Activated naive CD4-positive, alpha-beta T cell treated with anti-CD3 and anti-CD28 coated beads for 36 hours (primary cell): ENCODE results near the gene MORF4L1. TPM values are rescaled to one million over a fixed set of nuclear protein-coding genes. Genes with fewer than 3 reads are reported as not detected.

ENCODE experiments used
- CTCF ChIA-PET: fragments of 350-600 bp; sonication (Branson Sonifier 250); formaldehyde crosslinking; loops from one replicate; lab custom pipeline; 2021; ENCODE audit warnings: antibody characterized with exemption; lab: Charles Lee
- DNase-seq: peaks from one replicate; pipeline ENCODE4 v3.0.0-alpha.2; 2020
- H3K27ac Mint-ChIP-seq: one replicate; pipeline ENCODE4 v1.8.0; 2021; ENCODE audit warnings: mild to moderate bottlenecking, mixed read lengths
- H3K27me3 Mint-ChIP-seq: one replicate; pipeline ENCODE4 v1.8.0; 2021; ENCODE audit warnings: low read depth, mixed read lengths
- H3K36me3 Mint-ChIP-seq: one replicate; pipeline ENCODE4 v1.8.0; 2021; ENCODE audit warnings: low read depth, mixed read lengths
- H3K4me1 Mint-ChIP-seq: one replicate; pipeline ENCODE4 v1.8.0; 2021; ENCODE audit warnings: low read depth, mixed read lengths
- H3K4me3 Mint-ChIP-seq: one replicate; pipeline ENCODE4 v1.8.0; 2021; ENCODE audit warnings: mild to moderate bottlenecking, moderate library complexity, mixed read lengths
- H3K9me3 Mint-ChIP-seq: one replicate; pipeline ENCODE4 v1.8.0; 2021; ENCODE audit warnings: mixed read lengths
- intact Hi-C: fragments of 100-400 bp; cut with micrococcal nuclease; formaldehyde crosslinking; loops from one replicate; pipeline ENCODE4 v1.15.1; 2023
- total RNA-seq, 2 experiments: library from RNA; stranded (reverse); gene quantifications; one replicate each; pipeline ENCODE4 v1.2.3, GENCODE V29; 2021

MORF4L1 gene
- total RNA-seq, 2 experiments from 2014 or later: 299 to 338 TPM

DNA sequence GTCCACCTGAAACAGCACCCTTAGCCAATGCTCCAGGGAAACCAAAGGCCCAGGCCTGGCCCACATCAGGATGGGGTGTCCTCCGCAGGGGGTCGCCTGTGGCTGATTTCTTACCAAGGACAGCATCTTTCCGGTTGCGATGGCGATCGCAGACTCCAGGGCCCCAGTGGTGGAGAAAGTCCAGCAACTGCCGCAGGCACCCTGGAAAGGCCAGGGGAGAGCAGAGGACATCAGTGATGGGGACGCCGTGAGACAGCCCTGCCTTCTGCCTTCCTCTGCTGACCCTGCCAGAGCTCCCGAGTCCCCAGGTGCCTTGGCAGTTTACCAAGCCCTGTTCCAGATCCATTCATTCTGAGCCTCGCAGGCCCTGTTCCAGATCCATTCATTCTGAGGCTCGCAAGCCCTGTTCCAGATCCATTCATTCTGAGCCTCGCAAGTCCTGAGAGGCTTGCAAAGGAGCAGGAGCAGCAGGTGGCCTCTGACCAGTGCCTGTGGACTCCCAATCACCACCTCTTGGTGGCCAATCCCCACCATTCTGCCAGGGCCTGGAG lies 59.6 kb downstream of the MORF4L1 start:
- intact Hi-C loops: no loop called here
- Mint-ChIP-seq H3K4me3 (no peak overlapping the region), H3K27me3 (no peaks in the 10 kb centered on the region), H3K36me3 (no peaks in the 10 kb centered on the region), H3K9me3 (no peaks in the 10 kb centered on the region), H3K4me1 (peaks cover 5% of the 10 kb centered on the region), H3K27ac (no peak overlapping the region)
- CTCF ChIA-PET: no interaction called here
- DNase-seq: no peak

DNA sequence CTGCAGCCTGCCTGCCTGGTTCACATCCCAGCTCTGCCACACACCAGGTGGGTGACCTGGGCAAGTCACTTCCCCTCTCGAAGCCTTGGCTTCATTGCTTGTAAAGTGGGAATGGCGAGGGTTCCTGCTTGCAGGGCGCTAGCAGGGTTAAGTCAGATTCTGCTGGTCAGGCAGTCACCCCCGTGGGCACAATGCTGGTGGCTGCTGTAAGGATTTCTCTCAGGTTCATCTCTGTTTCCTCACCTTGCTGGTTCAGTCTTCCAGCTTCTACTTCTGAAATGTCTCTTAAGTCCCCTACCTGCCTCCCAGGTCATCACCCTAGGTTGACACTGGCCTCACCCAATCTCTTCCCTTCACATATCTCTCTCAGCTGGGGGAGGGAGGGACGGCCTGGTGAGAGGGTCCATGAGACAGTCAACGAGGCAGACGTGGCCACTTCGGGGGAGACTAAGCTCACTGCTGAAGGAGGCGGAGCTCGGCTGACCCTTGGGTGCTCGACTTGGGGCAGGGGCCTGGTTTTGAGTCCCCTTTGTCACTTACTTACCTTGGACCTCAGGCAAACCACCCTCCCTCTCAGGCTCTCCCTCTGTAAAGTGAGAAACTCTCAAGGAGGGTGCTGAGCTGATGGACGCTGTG lies 60.6 kb downstream of the MORF4L1 start:
- H3K4me1 Mint-ChIP-seq: peaks cover 9% of the 10 kb centered on the region
- CTCF ChIA-PET: interaction anchor here (0.6 kb wide), 1 partner anchor 61 kb away, joined by 3 read pairs; no protein-coding TSS in a partner anchor
- no peak overlapping the region for H3K27ac Mint-ChIP-seq
- intact Hi-C loops: no loop called here
- H3K36me3 Mint-ChIP-seq: no peaks in the 10 kb centered on the region
- no peaks in the 10 kb centered on the region for H3K27me3 Mint-ChIP-seq
- H3K4me3 Mint-ChIP-seq: no peak overlapping the region
- no peak for DNase-seq
- H3K9me3 Mint-ChIP-seq: no peaks in the 10 kb centered on the region

DNA sequence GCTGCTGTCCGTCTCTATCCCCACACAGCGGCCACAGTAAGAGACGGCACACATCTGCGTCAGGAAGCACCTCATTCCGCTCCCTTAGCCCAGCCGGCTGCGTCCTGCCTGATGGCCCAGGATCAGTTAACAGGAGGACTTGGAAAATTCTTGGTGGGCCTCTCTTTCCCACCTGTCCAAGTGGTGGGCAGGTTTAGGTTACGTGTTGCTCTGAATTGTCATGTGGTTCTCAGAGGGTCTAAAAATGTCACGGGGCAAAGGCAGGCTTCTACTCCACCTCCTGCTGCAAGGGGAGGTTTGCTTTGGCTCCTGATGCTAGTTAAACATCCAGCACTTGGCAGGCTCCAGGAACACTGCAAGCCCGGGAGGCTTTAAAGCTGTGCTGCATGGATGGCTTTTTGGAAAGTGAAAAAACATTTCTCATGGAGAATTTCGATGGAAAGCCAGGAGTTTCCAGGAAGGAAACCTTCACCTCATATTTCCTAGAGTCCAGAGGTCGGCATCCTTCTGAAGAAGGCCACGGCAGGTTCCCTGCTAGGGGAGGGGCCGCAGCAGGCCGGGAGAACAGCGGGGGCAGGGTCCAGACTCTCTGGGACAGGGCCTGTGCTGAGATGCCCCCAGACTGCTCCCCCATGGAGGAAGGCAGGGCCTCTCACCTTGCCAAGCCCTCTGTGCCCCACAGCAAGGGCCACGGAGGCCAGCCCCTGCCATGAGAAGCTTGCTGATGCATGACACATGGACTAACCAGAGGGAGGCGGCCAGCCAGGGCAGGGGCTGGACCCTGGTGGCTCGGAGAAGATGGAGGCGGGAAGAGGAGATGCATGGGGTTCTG lies 61.3 kb downstream of the MORF4L1 start:
- CTCF ChIA-PET: no interaction called here
- intact Hi-C loops: no loop called here
- no peak overlapping the region for H3K4me3 Mint-ChIP-seq
- DNase-seq: no peak
- H3K9me3 Mint-ChIP-seq: no peaks in the 10 kb centered on the region
- no peaks in the 10 kb centered on the region for H3K27me3 Mint-ChIP-seq
- no peaks in the 10 kb centered on the region for H3K36me3 Mint-ChIP-seq
- peaks cover 16% of the 10 kb centered on the region for H3K4me1 Mint-ChIP-seq
- no peak overlapping the region for H3K27ac Mint-ChIP-seq

DNA sequence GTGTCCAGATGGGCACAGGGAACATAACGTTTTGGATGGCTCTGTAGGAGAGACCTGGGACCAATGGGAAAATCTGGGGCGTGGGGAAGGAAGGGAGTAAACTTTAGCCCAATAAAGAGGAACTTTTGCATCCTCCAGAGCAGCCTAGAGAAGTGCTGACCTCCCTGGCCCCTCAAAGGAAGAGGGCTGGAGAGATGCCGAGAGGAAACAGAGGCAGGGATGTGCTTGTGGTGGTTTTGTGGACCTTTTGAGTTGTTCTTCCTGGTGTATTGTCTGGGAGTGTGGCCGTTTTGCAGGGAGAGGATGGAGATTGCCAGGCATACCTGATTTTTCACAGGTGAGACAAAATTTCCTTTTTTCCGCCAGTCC lies 61.9 kb downstream of the MORF4L1 start:
- H3K36me3 Mint-ChIP-seq: no peaks in the 10 kb centered on the region
- H3K4me3 Mint-ChIP-seq: no peak overlapping the region
- H3K4me1 Mint-ChIP-seq: peaks cover 20% of the 10 kb centered on the region
- CTCF ChIA-PET: no interaction called here
- no peak for DNase-seq
- no peak overlapping the region for H3K27ac Mint-ChIP-seq
- no peaks in the 10 kb centered on the region for H3K9me3 Mint-ChIP-seq
- H3K27me3 Mint-ChIP-seq: no peaks in the 10 kb centered on the region
- intact Hi-C loops: no loop called here

DNA sequence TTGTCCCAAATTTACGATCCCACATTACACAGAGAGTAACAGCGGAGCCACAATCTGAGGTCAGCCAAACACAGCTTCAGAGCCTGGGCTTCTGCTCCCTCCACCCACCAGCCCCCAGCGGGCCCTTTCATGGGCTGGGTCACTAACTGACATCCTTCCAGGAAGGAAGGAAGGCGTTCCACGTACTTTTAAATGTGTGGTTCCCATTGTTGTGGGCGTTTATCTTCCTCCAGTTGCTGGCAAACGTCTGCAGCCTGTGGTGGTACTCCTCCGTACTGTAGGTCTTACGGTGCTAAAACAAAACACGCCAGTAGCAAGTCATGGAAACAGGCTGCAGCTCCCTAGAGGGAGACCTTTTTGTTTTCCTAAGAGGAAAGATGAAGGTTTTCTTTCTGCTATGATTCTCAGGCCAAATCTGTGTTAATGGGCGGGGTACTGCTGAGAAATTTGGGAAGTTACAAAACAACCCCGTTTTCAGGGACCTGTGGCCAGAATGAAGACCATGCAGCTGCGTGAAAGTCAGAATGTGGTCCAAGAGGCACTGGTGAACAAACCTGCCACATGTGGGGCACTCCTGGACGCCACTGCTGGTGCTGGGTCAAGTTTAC lies 64.5 kb downstream of the MORF4L1 start:
- Mint-ChIP-seq H3K27me3 (no peaks in the 10 kb centered on the region), H3K9me3 (no peaks in the 10 kb centered on the region), H3K27ac (no peak overlapping the region), H3K4me1 (peaks cover 23% of the 10 kb centered on the region), H3K4me3 (no peak overlapping the region), H3K36me3 (peaks cover 1% of the 10 kb centered on the region)
- DNase-seq: no peak
- CTCF ChIA-PET: no interaction called here
- intact Hi-C loops: no loop called here

DNA sequence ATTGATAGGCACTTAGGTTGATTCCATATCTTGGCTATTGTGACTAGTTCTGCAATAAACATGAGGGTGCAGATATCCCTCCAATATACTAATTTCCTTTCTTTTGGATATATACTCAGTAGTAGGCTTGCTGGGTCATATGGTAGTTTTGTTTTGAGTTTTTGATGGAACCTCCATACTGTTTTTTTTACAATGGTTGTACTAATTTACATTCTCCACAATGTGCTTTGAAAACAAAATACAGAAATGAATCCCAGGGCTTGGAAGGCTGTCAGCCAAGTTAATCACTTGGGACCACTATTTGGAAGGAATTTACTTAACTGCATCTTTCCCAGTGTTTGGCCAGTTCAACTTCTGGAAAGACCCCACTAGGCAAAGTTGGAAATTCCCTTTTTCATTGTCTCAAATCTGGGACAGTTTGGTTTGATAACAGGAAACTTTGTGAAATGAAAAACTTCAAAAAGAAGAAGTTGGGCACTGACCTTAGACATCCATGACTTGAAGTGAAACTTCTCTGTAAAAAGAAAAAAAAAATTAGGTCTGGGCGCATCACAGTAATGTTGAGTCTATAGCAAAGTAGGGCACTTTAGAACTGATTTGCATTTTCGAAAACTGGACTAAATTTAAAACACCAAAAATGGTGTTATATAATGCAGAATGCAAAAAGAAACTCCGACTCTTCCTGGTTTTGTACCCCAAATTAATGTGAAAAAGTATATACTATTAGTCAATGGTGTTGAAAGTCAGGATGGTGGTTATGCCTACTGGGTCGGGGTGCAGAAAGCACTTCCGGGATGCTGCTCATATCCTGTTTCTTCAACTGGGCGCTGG lies 66.2 kb downstream of the MORF4L1 start:
- intact Hi-C loops: no loop called here
- peaks cover 1% of the 10 kb centered on the region for H3K36me3 Mint-ChIP-seq
- no peaks in the 10 kb centered on the region for H3K9me3 Mint-ChIP-seq
- CTCF ChIA-PET: no interaction called here
- H3K27me3 Mint-ChIP-seq: no peaks in the 10 kb centered on the region
- DNase-seq: peak; percentile 18
- H3K27ac Mint-ChIP-seq: peak overlapping the region; percentile 30
- H3K4me1 Mint-ChIP-seq: peaks cover 23% of the 10 kb centered on the region
- no peak overlapping the region for H3K4me3 Mint-ChIP-seq

DNA sequence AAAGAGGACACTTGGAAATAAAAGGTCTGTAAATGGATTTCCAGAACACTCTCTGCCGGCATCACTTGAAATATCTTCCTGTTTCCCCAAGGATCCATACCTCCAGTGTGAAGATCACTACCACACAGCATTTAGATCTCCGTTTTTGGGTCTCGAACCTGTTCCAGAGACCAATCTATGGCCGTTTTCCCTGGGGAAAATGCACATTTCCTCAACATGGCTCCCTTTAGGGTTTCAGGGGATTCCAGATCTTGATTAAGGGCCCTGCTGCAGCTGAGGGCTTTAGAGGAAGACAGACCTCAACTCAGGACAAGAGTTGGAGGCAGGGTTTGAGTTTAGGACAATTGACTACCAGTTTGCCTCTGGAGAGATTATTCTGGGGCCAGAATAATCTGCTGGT lies 70.1 kb downstream of the MORF4L1 start:
- H3K27me3 Mint-ChIP-seq: peaks cover 2% of the 10 kb centered on the region
- no peak overlapping the region for H3K4me3 Mint-ChIP-seq

DNA sequence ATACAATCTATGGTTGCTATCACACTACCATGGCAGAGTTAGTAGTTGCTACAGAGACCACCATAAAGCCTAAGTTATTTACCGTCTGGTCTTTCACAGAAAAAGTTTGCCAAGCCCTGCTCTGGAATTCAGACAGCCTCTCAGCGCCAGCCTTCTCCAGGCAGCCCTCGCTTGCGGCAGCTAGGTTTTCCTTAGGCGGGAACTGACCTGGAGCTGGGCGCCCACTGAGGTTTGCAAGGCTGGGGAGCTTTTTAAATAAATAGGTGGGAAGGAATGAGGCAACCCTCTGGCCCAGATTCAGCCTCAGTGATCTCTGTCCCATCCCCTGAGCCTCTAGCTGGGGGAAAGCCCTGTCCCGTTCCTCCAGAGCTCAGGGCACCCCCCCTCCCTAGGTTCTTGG lies 71.0 kb downstream of the MORF4L1 start:
- Mint-ChIP-seq H3K27me3 (peaks cover 2% of the 10 kb centered on the region), H3K4me3 (no peak overlapping the region), H3K36me3 (peaks cover 1% of the 10 kb centered on the region), H3K27ac (no peak overlapping the region), H3K4me1 (peaks cover 16% of the 10 kb centered on the region), H3K9me3 (no peaks in the 10 kb centered on the region)
- intact Hi-C loops: no loop called here
- CTCF ChIA-PET: no interaction called here
- DNase-seq: no peak

More for the DNA sequence above, 70.1 kb downstream of the MORF4L1 start:
- Mint-ChIP-seq H3K27ac (no peak overlapping the region), H3K4me1 (peaks cover 21% of the 10 kb centered on the region), H3K36me3 (peaks cover 1% of the 10 kb centered on the region), H3K9me3 (no peaks in the 10 kb centered on the region)
- no peak for DNase-seq
- intact Hi-C loops: no loop called here
- CTCF ChIA-PET: no interaction called here

DNA sequence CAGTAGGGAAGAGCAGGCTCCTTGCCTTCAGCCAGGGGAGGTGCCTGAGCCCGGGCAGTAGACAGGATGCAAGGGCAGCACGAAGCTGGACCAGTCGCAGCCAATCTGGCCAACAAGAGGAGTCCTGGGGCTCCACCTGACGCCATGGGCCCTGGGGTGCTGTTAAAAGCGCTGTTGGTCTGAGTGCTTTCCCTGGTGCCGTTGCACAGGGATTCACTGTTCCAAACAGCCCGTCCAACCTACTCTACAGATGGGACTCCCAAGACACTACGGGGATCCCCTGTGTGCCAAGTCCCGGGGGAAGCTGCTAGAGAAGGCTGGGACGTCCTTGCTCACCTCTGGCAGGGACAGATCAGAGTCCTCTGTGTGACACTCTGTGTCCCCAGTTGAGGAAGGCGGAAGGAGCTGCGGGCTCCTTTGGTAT lies 71.5 kb downstream of the MORF4L1 start:
- H3K4me3 Mint-ChIP-seq: peak overlapping the region; percentile 58
- H3K4me1 Mint-ChIP-seq: peaks cover 10% of the 10 kb centered on the region
- no peaks in the 10 kb centered on the region for H3K9me3 Mint-ChIP-seq
- peaks cover 2% of the 10 kb centered on the region for H3K27me3 Mint-ChIP-seq
- CTCF ChIA-PET: no interaction called here
- H3K36me3 Mint-ChIP-seq: peaks cover 1% of the 10 kb centered on the region
- DNase-seq: no peak
- no peak overlapping the region for H3K27ac Mint-ChIP-seq
- intact Hi-C loops: no loop called here

DNA sequence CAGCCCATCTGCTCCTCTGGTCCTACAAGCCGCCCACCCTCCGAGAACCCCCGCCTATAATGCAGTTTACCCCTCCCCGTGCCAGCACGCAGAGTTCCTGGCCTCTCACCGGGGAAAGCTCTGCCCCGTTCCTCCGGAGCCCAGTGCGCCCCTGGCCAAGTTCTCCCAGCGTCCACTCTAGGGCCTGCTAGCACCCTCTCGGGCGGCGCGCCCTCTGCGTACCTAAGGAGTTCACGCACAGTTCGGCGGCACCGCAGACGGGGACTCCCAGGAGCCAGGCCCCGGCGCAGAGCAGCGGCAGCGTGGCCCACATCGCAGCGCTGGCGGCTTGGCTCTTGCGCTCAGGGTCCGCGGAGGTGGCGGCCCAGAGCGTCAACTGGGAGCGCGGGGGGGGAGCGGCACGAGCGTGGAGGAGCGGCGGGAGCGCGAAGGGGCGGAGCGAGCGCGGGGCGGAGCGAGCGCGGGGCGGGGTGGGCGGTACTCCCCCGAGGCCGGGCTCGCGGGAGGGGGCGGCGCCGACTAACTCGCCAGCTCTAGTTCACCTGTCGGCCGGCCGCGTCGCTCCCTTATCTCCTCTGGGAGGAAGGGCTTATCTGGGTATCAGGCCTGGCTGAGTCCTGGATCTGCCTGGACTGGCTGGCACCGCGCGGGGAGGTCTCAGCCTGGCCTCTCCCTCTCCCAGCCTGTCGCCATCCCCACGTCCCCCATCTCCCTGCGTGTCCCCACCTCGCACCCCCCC lies 72.1 kb downstream of the MORF4L1 start, which contains the start of gene CTSH:
Gene CTSH, minus strand, starts transcription at position 378 of the 739 bp plus-strand sequence. Its CDS starts 65 bp downstream, at position 313.
- intact Hi-C loops: no loop called here
- no peaks in the 10 kb centered on the region for H3K9me3 Mint-ChIP-seq

DNA sequence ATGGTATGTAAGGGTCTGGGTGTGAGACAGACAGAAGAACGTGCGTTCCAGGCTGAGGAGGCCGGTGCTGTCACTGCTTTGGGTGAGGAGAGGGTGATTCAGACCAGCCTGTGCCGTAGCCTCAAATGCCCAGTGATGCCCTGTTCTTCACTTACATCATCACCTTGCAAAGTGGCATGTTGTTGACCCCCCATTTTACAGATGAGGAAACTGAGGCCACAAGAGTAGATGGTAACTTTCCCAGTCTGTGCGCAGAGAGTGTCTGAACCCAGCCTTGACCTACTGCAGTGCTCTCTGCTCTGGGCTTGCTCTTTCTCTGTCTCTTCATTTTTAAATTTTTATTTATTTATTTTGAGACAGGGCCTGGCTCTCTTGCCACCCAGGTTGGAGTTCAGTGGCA lies 73.8 kb downstream of the MORF4L1 start:
- CTCF ChIA-PET: interaction anchor here (0.7 to 1.5 kb wide), 4 partner anchors 20 to 575 kb away, joined by 3 to 6 read pairs (median 4); no protein-coding TSS in a partner anchor
- H3K4me1 Mint-ChIP-seq: peaks cover 8% of the 10 kb centered on the region
- peak overlapping the region; percentile 3 for H3K4me3 Mint-ChIP-seq
- no peak overlapping the region for H3K27ac Mint-ChIP-seq
- H3K9me3 Mint-ChIP-seq: no peaks in the 10 kb centered on the region
- DNase-seq: no peak
- H3K36me3 Mint-ChIP-seq: no peaks in the 10 kb centered on the region
- intact Hi-C loops: no loop called here
- H3K27me3 Mint-ChIP-seq: peaks cover 2% of the 10 kb centered on the region

More for the DNA sequence above, 72.1 kb downstream of the MORF4L1 start, which contains the start of gene CTSH:
- Mint-ChIP-seq H3K4me3 (peak within 1 kb of the TSS; percentile 63), H3K36me3 (peaks cover 1% of the 10 kb centered on the region), H3K27me3 (peaks cover 2% of the 10 kb centered on the region), H3K27ac (no peak within 1 kb of the TSS), H3K4me1 (peaks cover 6% of the 10 kb centered on the region)
- DNase-seq: peak; percentile 64
- CTCF ChIA-PET: interaction anchor here (0.7 kb wide), 1 partner anchor 359 kb away, joined by 3 read pairs; no protein-coding TSS in a partner anchor
